NCI-H2081 treated with DMSO at 0.1 percent for 48 hours (cell line): ENCODE data around the gene SNX25.
"Not testable (repeated sequence)": the region's sequence is repeated elsewhere in the genome, so short reads cannot be mapped to it uniquely, and the experiment has no call there.

Experiments
- DNase-seq: peaks from one replicate; lab custom pipeline; 2025; lab: John Stamatoyannopoulos, UW

Gene SNX25

DNA sequence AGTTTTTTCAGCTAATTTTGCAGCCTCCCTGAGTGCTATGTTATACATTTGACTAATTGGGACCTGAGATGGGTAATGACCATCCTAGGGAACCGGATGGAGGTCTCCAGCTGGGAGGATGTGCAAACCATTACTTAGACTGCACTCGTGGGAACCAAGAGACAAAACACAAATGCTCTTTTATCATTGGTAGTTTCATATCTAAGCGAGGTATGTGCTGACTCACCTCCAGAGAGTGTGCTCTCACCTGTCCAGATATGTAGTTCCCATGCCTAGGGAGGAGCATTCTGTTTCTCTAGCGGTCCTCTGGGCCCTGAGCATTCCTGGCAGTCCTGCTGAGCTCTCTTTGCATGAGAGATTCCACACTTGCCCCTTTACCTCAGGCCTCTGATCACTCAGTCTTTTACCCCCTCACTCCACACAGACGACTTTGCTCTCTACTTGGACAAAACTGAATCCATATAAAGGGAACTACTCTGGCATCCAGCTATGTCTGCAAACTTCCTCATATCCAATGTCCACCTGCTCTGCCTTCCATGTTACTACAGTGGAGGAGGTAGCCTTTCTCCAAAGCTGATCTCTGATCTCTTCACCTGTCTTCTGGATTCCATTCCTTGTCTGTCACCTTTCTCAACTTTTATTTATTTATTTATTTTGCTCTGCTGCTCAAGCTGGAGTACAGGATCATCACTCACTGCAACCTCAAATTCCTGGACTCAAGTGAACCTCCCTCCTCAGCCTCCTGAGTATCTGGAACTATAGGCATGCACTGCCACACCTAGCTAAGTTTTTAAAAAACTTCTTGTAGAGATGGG, 97.9 kb downstream of the SNX25 start:
- no peak for DNase-seq

DNA sequence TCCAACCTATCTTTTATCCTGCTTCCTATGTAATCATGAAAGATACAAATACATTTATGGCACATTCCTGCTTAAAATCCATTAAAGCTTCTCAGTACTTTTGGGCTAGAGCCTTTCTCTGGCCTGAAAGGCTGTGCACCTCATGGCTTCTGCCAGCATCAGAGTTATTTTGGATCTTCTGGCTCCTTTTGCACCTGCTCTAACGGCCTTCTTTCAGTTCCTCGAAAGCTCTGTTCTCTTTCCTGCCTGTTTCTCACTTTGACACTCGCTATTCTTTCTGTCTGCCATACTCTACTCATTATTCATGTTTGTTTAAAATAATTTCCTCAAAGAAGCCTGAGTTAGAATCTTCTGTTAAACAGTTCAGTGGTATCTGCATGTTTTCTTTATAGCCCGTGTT, 100.4 kb downstream of the SNX25 start:
- DNase-seq: no peak

DNA sequence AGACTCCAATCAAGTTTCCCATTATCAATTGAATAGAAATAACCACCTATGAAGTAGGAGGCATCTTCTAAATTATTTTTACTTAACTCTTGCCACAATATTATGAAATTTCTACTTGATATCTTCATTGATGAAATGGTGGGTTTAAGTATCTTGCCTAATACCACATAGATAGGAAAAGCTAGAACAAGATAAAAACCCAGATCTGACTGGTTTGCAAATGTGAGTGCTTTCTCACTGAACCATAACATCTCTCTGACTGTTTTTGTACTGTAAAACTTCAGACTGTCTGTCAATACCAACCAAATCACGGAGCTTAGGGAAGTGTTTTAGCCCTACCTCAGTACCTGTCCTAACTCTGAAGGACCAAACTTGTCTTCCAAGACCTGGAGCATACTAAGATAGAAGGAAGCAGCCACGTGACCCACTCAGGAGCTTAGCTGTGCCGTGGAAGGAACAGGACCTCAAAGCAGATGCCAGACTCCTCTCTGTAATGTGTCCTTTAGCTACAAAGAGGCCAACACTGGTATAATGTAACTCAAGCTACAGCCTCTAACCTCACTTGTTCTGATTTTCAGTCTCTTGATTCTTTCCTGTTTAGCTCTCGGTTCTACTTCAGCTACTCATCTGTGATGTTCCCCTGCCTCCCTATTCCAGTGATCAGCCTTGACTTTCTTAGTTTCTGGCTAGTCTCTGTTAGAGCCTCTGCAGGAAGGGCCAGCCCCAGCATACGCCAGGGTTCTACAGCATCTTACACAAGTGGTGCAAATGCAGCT, 101.9 kb downstream of the SNX25 start:
- no peak for DNase-seq

DNA sequence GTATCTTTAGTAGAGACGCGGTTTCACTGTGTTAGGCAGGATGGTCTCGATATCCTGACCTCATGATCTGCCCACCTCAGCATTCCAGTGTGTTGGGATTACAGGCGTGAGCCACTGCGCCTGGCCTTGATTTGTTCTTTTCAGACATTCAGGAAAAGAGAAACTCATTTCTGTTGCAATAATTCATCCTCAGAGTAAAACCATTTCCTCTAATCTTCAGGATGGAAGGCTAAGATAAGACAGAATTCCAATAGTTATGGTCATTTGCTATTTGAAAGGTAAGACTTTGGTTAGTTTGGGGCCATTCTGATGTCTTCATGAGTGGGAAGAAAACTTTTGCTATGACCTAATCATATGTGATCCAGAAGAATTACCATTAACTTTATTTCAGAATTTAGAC, 103.3 kb downstream of the SNX25 start:
- DNase-seq: no peak

DNA sequence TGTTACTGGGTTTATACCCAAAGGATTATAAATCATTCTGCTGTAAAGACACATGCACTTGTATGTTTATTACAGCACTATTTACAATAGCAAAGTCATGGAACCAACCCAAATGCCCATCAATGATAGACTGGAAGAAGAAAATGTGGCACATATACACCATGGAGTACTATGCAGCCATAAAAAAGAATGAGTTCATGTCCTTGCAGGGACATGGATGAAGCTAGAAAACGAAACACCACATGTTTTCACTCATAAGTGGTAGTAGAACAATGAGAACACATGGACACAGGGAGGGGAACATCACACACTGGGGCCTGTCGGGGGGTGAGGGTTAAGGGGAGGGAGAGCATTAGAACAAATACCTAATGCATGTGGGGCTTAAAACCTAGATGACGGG, 108.1 kb downstream of the SNX25 start:
- not testable (repeated sequence) for DNase-seq

DNA sequence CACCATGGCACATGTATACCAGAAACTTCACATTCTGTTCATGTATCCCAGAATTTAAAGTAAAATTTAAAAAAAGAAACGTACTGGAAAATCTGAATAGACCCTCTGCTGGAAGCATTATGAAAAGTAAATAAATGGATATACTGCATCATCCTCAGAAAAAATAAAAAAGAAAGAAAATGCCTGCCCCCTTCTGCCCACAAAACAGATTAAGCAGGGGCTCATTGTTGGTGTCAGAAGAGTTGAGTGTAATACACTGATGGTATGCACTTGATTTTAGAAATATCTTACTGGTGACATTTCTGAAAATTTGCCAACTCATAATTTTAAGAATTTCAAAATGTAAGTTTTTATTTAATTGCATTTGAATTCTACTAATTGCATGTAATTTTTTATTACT, 108.5 kb downstream of the SNX25 start:
- no peak for DNase-seq

DNA sequence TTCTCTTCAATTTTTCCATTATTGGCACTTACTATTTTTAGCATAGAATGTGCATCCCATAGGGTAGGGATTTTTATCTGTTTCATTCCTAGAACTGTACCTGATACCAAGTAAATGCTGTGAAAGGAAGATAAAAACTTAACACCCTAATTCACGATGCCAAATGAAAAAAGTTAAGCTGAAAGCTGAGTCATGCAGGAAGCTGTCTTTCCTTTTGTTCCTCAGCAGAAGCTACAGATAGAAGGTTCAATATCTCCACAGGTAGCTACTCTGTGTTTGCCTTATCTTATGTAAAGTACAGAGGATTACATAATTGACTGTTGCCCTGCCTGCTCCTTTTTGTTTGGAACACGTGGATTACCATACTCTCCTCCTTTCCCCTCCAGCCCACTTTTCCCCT, 109.3 kb downstream of the SNX25 start:
- DNase-seq: peak; percentile 2

DNA sequence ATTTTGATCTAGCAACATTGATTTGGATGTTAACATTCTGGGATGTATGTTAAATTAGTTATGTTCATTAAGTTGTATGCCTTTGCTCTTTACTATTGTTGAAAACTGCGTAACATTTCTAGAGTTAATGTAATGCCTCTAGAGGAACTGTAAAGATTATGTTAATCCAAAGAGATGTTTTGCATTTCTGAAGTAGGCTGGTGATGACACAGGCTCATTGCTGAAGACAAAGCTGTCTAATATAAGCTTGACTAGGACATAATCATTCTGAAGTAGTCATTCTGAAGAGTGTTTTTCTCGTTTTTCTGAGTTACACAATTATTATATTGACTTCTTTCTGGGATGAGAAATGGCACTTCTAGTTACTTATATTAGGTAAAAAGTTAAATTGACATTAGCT, 113.4 kb downstream of the SNX25 start:
- no peak for DNase-seq

DNA sequence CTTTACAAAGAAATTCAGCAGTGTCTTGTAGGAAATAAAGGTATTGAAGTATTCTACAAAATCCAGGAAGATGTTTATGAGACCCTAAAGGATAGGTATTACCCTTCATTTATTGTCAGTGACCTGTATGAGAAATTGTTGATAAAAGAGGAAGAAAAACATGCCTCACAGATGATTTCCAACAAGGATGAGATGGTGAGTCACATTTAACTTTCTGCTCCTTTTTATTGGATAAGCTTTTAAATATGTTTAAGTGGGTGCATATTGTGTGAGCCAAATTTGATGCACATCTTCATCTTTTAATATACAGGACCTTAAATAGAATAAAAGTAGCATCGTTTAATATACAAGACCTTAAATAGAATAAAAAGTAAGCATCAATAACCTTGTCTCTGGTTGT, 114.2 kb downstream of the SNX25 start:
- DNase-seq: no peak

DNA sequence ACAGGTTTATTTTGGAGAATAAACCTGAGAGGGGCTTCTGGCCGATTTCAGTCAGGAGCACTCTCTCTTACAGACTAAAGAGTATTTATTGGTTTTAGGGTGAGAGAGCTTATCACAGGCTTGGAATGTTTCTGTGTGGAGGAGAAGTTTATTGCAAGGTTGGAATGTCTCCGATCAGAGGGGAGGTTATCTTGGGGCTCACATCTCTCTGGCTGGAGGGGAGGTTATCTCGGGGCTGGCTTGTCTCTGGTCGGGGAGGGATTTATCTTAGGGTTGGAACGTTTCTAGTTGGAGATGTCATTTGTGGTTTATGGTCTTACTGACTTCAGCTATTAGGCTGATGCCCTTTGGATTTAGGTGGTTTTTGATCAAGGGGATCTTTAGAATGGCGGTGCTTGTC, 115.0 kb downstream of the SNX25 start:
- not testable (repeated sequence) for DNase-seq

DNA sequence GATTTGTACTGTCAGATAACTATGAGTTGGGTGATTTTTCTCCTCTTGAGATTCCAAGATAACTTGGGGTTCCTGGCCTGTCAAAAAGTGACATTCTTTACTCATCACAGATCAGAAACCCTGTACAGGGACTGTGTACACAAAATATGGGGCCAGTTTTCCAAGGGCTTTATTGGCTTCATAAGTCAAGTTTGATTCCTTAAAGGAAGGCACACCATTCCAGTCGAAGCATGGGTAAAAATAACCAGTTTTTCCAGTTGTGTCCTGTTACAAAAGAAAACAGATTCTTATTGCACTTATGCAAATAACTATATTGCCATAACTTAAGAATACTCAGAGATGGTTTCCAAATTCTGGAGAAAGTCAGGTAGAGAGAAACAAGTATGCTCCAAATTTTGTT, 116.3 kb downstream of the SNX25 start:
- DNase-seq: not testable (repeated sequence)

DNA sequence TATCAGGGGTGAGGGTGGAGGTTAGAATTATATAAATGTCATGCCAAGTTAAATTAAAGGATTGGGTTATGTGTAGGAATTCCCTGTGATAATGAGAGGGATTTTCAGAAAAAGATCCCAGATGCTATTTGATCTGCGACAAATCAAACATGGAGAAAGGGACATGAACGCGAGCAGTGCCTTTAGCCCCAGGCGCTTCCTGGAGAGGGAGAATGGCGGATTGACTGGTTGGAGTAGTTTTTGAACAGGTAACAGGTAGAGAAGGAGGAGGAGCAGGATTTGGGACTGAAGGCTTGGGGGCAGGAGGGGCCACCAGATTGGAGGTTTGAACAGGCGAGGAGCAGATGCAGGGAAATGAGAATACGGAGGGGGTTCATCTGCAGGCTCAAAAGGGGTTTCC, 119.2 kb downstream of the SNX25 start:
- no peak for DNase-seq

DNA sequence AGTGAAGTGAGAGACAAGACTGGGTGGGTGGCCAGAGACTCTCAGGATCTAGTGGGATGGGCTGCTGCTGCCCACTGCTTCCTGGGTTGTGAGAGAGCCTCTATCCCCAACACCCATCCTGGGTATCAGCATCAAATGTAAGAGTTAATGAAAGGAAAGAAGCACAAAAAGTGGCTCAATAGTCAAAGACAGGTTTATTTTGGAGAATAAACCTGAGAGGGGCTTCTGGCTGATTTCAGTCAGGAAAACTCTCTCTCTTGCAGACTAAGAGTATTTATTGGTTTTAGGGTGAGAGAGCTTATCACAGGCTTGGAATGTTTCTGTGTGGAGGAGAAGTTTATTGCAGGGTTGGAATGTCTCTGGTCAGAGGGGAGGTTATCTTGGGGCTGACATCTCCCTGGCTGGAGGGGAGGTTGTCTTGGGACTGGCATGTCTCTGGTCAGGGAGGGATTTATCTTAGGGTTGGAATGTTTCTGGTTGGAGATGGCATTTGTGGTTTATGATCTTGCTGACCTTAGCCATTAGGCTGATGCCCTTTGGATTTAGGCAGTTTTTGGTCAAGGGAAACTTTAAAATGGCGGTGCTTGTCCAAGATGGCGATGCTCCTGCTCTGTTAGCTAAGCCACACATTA, 120.6 kb downstream of the SNX25 start:
- DNase-seq: not testable (repeated sequence)

DNA sequence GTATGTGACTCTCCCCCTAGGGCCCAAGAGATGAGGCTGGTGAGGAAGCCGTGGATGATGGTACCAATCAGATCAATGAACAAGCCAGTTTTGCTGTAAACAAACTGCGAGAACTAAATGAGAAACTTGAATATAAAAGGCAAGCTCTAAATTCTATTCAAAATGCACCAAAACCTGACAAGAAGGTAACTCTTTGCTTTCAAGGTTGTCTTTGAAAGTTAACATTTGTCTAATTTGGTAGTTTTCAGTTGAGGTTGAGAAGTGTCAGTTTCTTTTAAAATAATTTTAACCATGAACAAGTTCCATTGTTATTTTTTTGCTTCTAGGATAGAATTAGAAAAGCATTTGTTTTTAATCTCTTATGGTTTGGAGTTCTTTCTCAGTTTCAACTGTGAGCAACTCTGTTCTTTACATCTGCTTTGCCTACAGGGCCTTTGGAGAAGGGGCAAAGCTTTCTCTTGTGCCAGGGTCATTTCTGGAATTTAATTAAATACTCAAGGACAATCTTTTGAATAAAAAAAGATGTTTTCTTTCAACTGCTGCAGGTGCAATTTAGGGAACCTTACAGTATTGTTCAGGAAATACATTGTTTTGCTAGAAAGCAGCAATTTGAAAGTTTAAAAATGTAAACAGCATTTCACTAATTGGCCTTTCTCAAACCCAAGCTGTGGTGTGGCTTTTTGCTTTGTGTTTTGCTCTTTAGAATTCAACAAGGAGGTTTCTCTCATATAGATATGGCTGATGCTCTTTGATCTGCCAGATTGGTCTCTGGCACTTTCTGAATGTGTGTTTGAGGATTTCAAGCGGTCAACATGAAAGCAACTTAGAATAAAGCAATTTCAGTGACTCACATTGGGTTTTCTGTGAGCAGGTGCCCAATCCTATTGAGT, 123.4 kb downstream of the SNX25 start:
- no peak for DNase-seq

DNA sequence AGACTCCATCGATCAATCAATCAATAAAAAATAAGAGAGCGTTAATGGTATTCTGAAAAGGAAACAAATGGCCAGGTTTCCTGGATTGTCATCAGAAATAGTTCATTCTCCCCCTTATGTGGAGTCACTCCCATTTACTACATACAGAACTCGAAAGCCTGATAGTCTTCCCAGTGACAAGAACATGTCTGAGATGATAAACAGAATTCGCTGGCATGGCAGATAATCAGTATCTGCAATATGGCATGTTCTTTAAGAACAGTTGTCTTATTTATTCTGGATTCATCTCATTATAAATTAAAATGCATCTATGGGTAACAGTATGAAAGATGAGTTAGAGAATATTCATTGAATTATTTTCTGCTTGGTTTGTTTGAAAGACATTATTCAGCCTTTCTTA, 124.9 kb downstream of the SNX25 start:
- no peak for DNase-seq

DNA sequence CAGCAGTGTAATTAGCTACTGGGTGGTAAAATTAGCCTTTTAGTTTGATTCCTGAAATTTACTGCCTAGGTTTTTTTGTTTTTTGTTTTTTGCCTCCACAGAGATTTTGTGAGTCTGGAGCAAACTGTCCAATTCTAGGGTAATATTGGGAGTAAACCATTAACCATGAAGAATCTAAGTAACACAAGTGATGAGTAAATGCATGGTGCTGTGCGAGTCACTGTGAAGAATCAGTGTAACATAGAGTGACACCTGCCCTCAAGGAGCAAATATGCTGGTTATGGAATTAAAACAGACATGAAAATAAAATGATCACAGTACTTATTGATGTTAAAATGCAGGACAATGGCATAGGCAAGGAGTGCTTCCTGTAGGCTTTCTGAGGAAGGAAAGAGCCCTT, 126.2 kb downstream of the SNX25 start:
- no peak for DNase-seq

DNA sequence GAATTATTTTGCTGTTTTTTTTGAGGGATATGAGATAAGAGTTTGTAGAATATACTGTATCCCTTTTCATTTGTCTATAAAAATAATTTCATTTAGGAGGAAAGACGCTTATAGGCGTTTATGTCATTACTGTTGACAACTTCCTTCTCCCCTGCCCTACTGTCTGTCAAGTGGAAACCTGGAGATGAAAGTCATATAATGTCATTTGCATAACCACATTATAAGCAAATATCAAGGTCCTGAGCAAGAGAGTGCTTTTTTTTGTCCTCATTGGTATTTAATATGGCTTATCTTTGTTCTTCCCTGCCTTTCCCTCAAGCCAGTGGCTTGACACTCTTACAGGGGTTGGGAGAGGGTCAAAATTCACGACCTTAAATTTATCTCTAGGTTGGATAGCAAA, 130.5 kb downstream of the SNX25 start:
- DNase-seq: no peak

DNA sequence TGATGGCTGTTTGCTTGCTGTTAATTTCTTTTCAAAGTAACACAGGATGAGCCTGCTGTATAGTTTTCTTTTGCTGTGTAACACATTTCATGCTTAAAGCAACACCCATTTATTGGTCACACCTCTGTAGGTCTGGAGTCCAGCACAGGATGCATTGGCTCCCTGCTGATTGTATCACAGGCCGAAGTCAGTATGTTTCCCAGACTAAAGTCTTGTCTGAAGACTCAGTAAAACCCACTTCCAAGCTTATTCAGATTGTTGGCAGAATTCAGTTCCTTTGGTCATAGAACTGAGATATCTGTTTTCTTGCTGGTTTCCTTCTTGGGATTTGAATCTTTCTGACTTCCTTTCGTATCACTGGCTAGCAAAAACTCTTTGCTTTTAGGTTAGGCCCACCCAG, 132.0 kb downstream of the SNX25 start:
- no peak for DNase-seq

DNA sequence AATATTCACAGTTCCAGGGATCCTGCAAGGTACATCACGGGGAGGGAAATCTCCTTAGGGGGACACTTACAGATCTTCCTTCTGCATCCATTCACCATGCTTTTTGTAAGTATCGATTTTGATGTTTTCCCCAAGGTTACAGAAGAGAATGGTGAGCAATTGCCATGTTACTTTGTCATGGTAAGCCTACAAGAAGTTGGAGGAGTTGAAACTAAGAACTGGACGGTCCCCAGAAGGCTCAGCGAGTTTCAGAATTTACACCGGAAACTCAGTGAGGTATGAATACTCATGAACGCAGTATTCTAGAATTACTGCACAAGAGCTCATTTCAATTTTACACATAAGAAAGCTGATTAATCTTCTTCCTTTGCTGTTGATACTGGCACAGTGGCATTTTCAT, 132.4 kb downstream of the SNX25 start:
- DNase-seq: no peak

DNA sequence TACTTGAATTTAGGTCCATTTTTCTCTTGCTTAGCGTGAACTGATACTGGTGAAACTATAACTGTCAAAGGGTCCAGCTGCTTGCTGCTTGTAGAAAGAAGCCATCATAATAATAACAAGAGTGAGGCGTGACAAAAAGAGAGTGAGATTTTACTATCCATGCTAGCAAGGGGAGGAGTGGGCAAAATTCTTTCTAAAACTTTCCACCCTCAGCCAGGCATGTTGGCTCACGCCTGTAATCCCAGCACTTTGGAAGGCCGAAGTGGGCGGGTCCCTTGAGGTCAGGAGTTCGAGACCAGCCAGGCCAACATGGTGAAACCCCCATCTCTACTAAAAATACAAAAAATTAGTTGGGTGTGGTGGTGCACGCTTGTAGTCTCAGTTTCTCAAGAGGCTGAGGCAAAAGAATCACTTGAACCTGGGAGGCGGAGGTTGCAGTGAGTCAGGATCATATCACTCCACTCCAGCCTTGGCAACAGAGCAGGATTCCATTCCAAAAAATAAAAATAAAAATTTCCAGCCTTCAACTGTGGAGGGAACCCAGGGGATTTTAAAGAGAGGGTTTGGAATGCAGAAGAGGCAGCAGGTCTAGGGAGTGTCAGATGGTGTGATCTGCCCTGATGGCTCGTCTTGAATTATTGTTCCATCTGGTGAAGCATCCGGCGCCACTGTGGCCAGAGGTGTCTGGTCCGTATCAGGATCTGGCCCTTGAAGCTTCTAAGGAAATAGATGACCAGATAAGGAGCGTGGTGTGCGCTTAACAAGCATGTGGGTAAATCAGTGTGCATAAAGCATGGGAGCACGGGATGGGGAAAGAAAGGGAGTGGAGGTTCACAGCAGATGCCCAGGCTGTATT, 134.6 kb downstream of the SNX25 start:
- no peak for DNase-seq
